SU-DHL-6 (cell line): ENCODE data around the gene SERPINA1.

Experiments
- H2AFZ ChIP-seq: fragments of 200-600 bp; sonication (generic); 2 replicates; pipeline ENCODE4 v1.6.1; 2014; ENCODE audit warnings: low read depth, mild to moderate bottlenecking, moderate library complexity, mixed read lengths, antibody characterized with exemption, low read length; ENCODE audit not compliant: severe bottlenecking
- H3F3A ChIP-seq: fragments of 200-600 bp; shearing (Covaris generic); 2 replicates; pipeline ENCODE4 v1.6.0; 2016; ENCODE audit warnings: antibody characterized with exemption, mild to moderate bottlenecking; ENCODE audit not compliant: insufficient read depth
- H3K27ac ChIP-seq: fragments of 200-600 bp; sonication (generic); 2 replicates; pipeline ENCODE4 v1.5.1; 2016; ENCODE audit warnings: low read depth, mild to moderate bottlenecking, low read length, moderate library complexity, mixed read lengths
- H3K27me3 ChIP-seq: fragments of 200-600 bp; sonication (generic), shearing (Covaris generic); 2 replicates; pipeline ENCODE4 v1.6.0; 2014; ENCODE audit warnings: mild to moderate bottlenecking, low read length
- H3K36me3 ChIP-seq: fragments of 200-600 bp; sonication (generic); 2 replicates; pipeline ENCODE4 v1.6.1; 2014; ENCODE audit warnings: mild to moderate bottlenecking, low read length, mixed read lengths
- H3K4me2 ChIP-seq: fragments of 300-600, 200-600 bp; shearing (Covaris generic), sonication (generic); 2 replicates; pipeline ENCODE4 v1.6.0; 2014; ENCODE audit warnings: low read length, low read depth, mild to moderate bottlenecking; ENCODE audit not compliant: poor library complexity, severe bottlenecking
- H3K4me3 ChIP-seq: fragments of 200-600 bp; sonication (generic); 2 replicates; pipeline ENCODE4 v1.5.1; 2014; ENCODE audit warnings: antibody characterized with exemption, low read length, mild to moderate bottlenecking, mixed read lengths; ENCODE audit not compliant: insufficient read depth, poor library complexity, severe bottlenecking
- H3K79me2 ChIP-seq: fragments of 200-600 bp; sonication (generic); 2 replicates; pipeline ENCODE4 v1.6.1; 2014; ENCODE audit warnings: mild to moderate bottlenecking, low read length, moderate library complexity; ENCODE audit not compliant: insufficient read depth
- H3K9ac ChIP-seq: fragments of 200-600 bp; sonication (generic); 2 replicates; pipeline ENCODE4 v1.7.0; 2014; ENCODE audit warnings: mild to moderate bottlenecking, low read length
- H3K9me2 ChIP-seq: fragments of 200-600 bp; sonication (generic); replicated peaks from 2 replicates; pipeline ENCODE4 v1.6.1; 2014; ENCODE audit warnings: low read length; ENCODE audit not compliant: insufficient read depth
- H3K9me3 ChIP-seq: fragments of 200-600 bp; sonication (generic); 2 replicates; pipeline ENCODE4 v1.6.1; 2014; ENCODE audit warnings: low read length, mixed read lengths; ENCODE audit not compliant: insufficient read depth
- H4K20me1 ChIP-seq: fragments of 200-600 bp; sonication (generic); 2 replicates; pipeline ENCODE4 v1.6.1; 2014; ENCODE audit warnings: low read depth, mild to moderate bottlenecking, antibody characterized with exemption, low read length, moderate library complexity, mixed read lengths
- EZH2phosphoT487 ChIP-seq: fragments of 200-600 bp; sonication (generic), shearing (Covaris generic); conservative IDR thresholded peaks from 2 replicates; pipeline ENCODE4 v1.6.1; 2018; ENCODE audit warnings: mild to moderate bottlenecking, antibody characterized with exemption, low read length, moderate library complexity, mixed read lengths
- TF ChIP-seq, protein P1 (sequence below): fragments of 200-600 bp; sonication (generic); IDR thresholded peaks from one replicate; pipeline ENCODE4 v1.5.1; 2017; ENCODE audit warnings: antibody characterized with exemption, mild to moderate bottlenecking, low read length, moderate library complexity; ENCODE audit not compliant: insufficient read depth, poor library complexity, severe bottlenecking

SERPINA1 gene

DNA sequence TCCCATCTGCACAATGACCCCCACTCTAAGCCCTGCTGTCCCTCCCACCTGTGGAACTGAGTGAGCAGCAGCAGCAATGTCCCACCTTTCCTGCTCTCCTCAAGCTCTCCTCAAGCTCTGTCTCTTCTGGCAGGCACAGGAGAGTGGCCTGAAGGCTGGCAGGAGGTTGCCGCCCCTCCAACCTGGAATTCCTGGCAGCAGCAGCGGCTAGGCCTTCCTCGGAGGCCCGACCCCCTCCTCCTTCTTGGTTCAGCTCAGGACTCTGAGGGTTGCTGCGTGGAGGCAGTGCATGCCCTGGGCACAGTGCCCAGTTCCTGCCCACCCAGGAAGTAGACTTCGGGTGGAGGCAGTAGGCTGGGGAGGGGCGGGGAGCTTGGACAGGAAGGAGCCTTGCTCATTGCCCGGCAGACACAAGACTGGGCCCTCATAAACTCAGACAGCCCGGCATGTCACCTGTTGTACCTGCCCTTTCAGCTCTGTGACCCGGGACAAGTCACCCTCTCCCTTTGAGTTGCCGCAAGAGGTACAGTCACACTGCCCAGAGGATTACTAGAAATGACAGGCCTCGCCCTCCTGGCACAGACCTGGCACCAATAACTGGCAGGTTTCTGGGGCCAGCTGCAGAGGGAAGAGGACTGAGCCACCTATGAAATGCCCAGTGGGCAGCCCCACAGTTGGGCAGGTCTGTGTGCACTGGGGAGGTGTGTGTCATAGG, 2.1 kb upstream of the SERPINA1 start:
- Histone ChIP-seq H3K79me2 (no peaks in the 10 kb centered on the region), H3K9ac (no peak overlapping the region), H3K27me3 (no peaks in the 10 kb centered on the region), H2AFZ (no peak overlapping the region), H3K4me3 (no peak overlapping the region), H3K9me3 (no peaks in the 10 kb centered on the region), H4K20me1 (no peaks in the 10 kb centered on the region), H3K4me2 (no peak overlapping the region), H3K9me2 (no peaks in the 10 kb centered on the region), H3K36me3 (no peaks in the 10 kb centered on the region), H3K27ac (no peak overlapping the region), H3F3A (no peaks in the 10 kb centered on the region)
- TF ChIP-seq, protein P1, sequence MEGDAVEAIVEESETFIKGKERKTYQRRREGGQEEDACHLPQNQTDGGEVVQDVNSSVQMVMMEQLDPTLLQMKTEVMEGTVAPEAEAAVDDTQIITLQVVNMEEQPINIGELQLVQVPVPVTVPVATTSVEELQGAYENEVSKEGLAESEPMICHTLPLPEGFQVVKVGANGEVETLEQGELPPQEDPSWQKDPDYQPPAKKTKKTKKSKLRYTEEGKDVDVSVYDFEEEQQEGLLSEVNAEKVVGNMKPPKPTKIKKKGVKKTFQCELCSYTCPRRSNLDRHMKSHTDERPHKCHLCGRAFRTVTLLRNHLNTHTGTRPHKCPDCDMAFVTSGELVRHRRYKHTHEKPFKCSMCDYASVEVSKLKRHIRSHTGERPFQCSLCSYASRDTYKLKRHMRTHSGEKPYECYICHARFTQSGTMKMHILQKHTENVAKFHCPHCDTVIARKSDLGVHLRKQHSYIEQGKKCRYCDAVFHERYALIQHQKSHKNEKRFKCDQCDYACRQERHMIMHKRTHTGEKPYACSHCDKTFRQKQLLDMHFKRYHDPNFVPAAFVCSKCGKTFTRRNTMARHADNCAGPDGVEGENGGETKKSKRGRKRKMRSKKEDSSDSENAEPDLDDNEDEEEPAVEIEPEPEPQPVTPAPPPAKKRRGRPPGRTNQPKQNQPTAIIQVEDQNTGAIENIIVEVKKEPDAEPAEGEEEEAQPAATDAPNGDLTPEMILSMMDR = no peak
- TF ChIP-seq EZH2phosphoT487 = no peak

DNA sequence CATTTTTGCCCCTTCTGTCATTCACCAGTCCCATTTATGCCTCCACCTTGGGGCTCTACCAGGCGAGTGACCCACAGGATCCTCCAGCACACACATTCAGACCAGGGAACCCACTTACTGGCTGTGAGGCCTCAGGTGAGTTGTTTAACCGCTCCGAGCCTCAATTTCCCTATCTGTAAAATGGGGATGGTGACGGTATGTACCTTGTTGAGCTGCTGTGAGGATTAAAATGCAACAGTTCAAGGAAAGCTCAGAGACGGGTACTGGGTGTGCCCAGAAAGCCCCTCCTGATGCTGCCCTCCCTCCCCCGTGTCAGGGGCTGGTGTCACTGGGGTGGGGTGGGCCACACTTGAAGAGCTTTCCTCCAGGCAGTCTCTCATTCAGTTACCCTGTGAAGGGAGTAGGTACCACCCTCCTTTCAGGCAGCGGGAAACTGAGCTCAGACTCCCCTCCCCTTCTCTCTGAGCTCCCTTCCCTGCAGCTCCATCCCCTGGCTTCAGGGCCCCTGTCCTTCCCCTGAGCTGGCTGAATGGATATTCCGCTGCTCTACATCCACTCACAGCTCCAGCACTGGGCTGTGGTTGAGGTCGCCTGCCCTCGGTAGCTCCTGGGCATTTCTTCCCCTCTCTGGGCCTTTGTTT, 1.4 kb upstream of the SERPINA1 start:
- H3K27ac ChIP-seq = no peak overlapping the region
- H3K36me3 ChIP-seq = no peaks in the 10 kb centered on the region
- H3K9ac ChIP-seq = no peak overlapping the region
- TF ChIP-seq EZH2phosphoT487 = no peak
- TF ChIP-seq, protein P1 = no peak
- no peaks in the 10 kb centered on the region for H3K27me3 ChIP-seq
- no peaks in the 10 kb centered on the region for H4K20me1 ChIP-seq
- H3K9me2 ChIP-seq = no peaks in the 10 kb centered on the region
- H3K79me2 ChIP-seq = no peaks in the 10 kb centered on the region
- H3F3A ChIP-seq = no peaks in the 10 kb centered on the region
- H2AFZ ChIP-seq = no peak overlapping the region
- H3K4me3 ChIP-seq = no peak overlapping the region
- no peaks in the 10 kb centered on the region for H3K9me3 ChIP-seq
- no peak overlapping the region for H3K4me2 ChIP-seq

DNA sequence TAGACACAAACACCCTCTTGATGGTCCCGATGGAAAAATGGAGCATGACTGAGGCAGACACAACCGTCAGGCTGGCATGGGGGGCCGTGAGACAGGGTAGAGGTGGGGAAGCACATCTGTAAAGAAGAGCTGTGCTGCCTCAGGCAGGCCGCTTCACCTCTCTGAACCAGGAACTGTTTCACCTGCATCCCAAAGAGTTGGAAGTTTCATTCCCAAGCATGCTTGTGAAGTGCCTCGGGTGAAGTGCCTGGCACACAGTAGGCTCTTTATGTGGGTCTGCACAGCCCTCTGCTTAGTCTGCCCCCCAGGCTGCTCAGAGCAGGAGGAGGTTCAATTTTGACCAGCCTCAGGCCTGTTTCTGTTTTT, 685 bp upstream of the SERPINA1 start:
- Histone ChIP-seq H3K27ac (no peak overlapping the region), H4K20me1 (no peaks in the 10 kb centered on the region), H3K79me2 (no peaks in the 10 kb centered on the region), H2AFZ (no peak overlapping the region), H3K4me2 (no peak overlapping the region), H3K4me3 (no peak overlapping the region), H3K27me3 (no peaks in the 10 kb centered on the region), H3K9me3 (no peaks in the 10 kb centered on the region), H3F3A (no peaks in the 10 kb centered on the region), H3K9me2 (no peaks in the 10 kb centered on the region), H3K36me3 (no peaks in the 10 kb centered on the region), H3K9ac (no peak overlapping the region)
- no peak for TF ChIP-seq EZH2phosphoT487
- TF ChIP-seq, protein P1 = no peak
